Stimulated activated CD4-positive, alpha-beta T cell treated with anti-CD3 and anti-CD28 coated beads, Interleukin-12 subunit alpha, Interleukin-12 subunit beta, amount 100 ng/mL, for 4 hours (primary cell): ENCODE results near the gene CD99.
"Not testable (repeated sequence)": the region's sequence is repeated elsewhere in the genome, so short reads cannot be mapped to it uniquely, and the experiment has no call there.

Experiments used
- DNase-seq: peaks from one replicate; pipeline ENCODE4 v3.0.0-alpha.2; 2020

The CD99 gene

DNA sequence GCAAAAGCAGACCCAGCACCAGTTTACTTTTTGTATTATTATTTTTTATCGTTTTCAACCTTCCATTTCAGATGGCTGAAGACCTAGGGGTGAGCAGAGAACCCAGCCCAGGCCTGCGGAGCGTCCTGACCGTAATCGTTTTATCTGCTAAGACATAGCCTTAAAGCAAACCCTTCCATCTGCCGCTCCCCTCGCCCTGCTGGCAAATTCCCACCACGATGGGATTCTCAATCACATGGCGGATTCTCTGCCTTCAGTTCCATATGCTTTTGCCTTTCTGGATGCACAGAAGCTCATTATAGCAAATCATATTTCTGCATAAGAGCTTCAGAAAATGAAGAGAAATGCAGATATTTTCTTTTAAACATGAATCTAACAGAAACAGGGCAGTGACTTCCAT is 42.2 kb downstream of the CD99 start:
- DNase-seq: no peak

DNA sequence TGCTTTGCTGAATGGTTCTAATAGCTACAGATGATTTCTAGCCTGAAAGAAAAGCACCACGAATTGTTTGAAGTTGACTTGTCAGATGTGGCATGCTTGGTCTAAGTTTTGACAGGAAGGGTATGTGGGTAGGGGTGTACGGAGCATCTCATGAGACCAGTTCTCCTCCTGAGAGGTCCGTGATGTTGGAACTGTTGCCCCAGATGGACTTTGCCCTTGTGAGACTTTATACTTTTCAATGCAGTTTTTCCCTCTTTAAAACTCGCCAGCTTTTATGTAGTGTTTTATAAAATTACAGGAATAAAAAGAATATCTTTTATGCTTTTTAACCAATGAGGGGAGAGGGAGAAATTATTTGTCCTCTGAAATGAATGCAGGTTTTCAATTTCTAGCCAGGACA is 44.2 kb downstream of the CD99 start:
- DNase-seq: no peak

DNA sequence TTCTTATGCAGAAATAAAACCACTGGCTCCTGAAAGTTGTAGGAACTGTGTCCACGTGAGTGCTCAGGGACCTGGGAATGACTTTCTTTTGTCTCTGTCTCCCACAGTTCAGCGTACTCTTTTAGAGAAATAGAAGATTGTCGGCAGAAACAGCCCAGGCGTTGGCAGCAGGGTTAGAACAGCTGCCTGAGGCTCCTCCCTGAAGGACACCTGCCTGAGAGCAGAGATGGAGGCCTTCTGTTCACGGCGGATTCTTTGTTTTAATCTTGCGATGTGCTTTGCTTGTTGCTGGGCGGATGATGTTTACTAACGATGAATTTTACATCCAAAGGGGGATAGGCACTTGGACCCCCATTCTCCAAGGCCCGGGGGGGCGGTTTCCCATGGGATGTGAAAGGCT is 49.6 kb downstream of the CD99 start:
- DNase-seq: no peak

DNA sequence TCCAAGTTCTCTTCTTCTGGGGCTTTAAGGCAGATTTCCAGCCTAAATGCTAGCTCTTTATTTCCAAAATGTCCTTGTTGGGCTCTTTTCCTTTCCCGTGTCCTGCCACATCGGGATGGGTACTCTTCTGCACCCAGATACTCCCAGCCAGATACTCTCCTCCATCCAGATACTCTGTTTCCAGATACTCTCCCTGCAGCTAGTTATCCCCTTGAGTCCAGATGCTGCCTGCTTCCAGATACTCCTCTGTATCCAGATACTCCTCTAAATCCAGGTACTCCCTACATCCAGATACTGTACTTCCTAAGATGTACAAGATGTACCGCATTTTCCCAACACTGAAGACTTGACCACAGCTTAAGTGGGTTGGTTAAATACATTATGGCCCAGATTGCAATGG is 50.3 kb downstream of the CD99 start:
- no peak for DNase-seq

DNA sequence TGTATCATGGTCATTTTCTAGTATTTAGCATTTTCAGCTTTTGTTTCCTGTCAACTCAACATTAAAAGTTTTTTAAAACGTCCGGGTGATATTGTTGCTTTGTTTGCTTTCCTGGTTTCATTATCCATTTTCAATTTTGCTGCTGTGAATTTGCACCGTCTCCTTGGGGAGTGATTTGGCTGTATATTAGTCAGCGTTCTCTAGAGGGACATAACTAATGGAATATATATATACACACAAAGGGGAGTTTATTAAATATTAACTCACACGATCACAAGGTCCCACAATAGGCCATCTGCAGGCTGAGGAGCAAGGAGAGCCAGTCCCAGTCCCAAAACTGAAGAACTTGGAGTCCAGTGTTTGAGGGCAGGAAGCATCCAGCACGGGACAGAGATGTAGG is 55.2 kb downstream of the CD99 start:
- DNase-seq: not testable (repeated sequence)

DNA sequence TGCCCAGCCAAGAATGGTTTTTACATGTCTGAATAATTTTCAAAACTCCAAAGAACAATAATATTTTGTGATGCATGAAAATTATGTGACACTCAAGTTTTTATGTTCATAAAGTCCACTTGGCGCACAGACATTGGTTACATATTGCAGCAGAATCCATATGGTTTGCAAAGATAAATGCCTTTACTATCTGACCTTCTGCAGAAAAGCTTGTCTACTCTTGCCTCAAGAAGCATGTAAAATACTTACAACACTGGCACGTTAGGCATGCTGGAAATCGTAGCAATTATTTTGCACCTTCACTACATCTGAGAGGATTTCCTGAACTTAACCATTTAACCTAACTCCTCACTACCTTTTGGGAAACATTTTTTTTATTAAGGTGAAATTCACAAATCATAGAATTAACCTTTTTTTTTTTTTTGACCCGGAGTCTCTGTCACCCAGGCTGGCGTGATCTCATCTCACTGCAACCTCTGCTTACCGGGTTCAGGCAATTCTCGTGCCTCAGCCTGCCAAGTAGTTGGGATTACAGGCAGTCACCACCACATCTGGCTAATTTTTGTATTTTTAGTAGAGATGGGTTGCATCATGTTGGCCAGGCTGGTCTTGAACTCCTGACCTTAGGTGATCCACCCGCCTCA is 57.2 kb downstream of the CD99 start:
- DNase-seq: no peak

DNA sequence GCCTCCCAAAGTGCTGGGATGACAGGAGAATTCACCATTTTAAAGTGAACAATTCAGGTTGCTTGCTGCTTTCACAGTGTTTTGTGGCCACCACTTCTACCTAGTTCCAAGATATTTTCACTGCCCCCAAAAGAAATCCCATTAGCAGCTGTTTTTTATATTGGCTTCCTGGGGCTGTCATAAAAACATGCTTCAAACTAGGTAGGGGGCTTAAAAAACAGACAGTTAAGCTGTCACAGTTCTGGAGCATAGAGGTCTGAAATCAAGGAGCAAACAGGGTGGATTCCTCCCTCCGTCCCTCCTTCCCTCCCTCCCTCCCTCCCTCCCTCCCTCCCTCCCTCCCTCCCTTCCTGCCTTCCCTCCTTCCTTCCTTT is 57.7 kb downstream of the CD99 start:
- DNase-seq: no peak

DNA sequence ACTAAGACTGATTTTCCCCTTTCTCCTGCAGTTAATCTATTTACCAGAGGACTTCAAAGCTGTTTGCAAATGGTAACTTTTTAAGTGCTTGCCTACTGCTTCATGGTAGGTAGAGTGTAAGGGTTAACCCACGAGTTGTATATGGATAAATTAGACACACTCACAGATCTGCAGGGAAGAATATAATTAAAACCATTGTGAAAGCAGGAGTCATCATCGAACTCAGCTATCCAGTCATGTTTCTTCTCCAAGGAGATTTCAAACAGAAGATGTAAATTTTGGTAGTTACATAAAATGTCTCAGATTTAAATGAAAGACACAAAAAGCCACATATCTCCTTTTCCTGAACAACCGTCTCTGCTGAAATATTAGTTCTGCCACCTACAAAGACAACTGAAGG is 60.2 kb downstream of the CD99 start:
- no peak for DNase-seq

DNA sequence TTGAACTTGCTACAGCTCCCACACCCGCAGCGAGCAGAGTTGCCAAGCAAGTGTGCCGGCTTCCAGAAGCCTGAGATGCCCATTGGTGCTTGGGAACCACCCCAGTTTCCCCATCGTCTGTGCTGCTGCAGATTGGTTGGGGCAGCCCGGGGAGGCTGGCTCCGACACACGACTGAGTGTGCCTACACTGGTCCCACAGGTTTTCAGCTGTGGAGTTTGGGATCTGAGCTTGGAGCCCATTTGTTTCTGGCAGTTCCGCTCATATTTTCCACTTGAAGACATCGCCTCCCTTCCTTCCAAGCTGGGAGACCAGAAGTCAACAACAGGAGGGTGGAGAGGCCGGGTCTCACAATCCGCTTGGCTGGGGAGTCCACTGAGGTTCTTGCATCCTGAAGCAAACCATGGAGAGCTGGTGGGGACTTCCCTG is 60.8 kb downstream of the CD99 start, which contains the start of gene XG:
Gene XG (plus strand): TSS at position 167 of the 427 bp plus-strand sequence. CDS start 235 bp downstream, at position 402.
- not testable (repeated sequence) for DNase-seq

DNA sequence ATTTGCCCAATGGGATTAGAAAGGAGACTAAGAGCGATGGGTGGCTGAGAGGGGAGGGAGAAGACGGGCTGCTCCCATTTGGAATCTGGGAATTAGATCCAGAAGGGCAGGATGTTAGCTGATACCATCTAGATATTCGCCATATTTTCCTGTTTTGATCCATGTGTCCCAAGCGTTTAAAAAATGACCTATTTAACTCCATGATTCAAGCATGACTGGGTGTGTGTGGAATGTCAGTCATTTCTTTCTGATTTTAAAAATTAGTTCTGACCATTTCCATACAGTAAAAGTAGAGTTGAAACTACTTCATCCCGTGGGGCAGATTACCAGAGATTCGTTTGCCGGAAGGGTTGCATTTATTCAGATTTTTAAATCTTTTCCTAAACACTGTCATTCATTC is 61.3 kb downstream of the CD99 start:
- DNase-seq: not testable (repeated sequence)

DNA sequence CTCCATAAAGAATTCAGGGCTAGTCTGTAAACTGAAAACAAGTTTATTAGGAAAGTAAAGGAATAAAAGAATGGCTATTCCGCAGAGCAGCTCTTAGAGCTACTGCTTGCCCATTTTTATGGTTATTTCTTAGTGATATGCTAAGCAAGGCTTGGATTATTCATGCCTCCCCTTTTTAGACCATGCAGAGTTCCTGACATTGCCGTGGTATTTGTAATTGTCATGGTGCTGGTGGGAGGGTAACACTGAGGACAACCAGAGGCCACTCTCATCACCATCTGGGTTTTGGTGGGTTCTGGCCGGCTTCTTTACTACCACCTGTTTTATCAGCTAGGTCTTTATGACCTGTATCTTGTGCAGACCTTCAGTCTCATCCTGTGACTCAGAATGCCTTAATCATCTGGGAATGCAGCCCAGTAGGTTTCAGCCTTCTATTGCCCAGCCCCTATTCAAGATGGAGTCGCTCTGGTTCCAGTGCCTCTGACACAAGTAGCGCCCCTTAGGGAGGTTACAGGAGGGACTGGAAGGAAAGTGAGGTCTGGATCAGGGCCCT is 64.1 kb downstream of the CD99 start:
- not testable (repeated sequence) for DNase-seq

DNA sequence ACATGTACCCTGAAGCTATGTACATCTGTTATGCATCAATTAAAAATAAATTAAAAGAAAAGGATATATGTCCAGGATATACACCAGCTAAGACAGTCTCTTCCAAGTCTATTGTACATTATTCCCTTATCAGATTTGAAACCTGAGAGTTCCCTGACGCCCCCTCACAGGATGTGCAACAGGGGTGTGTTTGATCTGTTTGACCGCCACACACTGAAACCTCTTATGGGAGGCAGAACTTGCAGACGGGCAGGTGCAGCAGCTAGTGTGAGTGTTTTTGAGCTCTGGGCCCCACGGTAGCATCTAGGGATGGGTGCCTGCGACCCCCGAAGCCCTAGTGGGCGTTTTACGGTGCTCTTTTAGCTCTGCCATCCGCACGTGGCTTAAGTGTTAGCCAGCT is 65.5 kb downstream of the CD99 start:
- DNase-seq: no peak

DNA sequence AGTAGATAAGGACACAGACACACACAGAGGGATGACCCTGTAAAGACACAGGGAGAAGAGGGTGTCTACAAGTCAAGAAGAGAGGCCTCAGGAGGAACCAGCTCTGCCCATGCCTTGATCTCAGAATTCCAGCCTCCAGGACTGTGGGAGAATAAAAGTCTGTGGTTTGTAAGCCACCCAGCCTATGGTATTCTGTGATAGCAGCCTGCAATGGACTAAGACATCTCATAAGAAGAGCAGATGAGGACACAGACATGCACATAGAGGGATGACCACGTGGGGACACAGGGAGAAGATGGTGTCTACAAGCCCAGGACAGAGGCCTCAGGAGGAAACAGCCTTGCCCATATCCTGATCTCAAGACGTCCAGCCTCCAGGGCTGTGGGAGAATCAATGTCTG is 70.2 kb downstream of the CD99 start:
- DNase-seq: no peak

DNA sequence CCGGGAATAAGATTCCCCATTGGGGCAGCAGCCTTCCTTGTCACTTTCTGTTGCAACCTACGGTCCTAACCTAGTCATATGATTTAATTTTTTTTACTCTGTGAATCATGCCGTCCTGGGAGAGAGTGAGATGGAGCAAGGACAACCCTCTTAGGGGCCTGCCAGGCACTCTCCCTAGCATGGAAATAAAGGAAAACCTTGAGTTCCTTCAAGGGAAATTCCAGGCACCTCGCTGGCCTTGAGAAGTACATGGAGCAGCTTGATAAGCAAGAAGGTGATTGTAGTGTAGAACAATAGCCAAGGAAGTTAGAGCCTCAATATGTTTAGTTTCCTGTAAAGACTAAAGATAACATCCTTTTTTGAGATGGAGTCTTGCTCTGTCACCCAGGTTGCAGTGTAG is 71.6 kb downstream of the CD99 start:
- DNase-seq: not testable (repeated sequence)

DNA sequence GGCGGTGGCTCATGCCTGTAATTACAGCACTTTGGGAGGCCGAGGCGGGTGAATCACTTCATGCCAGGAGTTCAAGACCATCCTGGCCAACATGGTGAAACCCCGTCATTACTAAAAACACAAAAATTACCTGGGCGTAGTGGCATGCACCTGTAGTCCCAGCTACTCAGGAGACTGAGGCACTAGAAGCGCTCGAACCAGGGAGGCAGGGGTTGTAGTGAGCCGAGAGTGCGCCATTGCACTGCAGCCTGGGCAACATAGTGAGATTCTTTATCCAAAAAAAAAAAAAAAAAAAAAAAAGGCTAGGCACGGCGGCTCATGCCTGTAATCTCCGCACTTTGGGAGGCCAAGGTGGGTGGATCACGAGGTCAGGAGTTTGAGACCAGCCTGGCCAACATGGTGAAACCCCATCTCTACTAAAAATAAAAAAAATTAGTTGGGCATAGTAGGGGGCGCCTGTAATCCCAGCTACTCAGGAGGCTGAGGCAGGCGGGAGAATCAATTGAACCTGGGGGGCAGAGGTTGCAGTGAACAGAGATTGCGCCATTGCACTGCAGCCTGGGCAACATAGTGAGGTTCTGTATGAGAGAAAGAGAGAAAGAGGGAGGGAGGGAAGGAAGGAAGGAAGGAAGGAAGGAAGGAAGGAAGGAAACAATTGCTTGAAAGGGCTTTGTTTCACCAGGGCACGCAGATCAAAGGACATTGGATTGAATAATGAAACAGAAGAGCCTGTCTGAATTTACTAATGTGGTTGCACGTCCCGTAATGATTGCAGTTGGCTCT is 73.9 kb downstream of the CD99 start:
- not testable (repeated sequence) for DNase-seq

DNA sequence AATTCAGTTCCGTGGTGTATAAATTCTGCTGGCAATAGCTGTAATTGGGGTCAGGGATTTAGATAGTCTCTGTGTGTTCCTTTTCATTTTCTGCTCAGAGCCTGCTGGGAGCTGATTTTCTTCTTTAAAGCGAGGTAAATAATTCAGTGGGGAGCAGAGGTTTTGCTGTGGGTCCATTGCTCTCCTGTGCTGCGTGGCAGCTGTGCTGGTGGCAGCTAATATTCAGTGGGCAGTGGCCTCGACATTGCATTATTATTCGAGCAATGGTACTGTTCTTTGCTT is 74.4 kb downstream of the CD99 start:
- no peak for DNase-seq

DNA sequence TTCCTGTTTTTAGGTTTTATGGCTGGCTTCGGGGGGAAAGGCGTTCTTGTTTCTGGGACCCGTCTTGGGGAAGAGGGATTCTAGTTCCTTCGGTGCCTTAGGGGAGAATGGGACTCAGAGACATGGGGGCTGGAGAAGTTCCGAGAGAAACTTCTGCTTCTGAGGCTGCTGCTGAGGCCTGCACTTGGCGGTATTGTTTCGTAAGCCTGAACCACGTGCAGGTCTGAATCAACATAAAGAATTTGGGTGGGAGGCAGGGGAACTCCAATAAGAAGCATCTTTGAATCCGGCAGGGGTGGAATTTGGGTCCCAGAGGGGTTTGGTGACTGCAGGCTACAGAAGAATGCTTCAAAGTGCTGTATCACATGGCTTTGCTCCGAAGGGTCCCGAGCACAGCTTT is 75.8 kb downstream of the CD99 start:
- DNase-seq: no peak

DNA sequence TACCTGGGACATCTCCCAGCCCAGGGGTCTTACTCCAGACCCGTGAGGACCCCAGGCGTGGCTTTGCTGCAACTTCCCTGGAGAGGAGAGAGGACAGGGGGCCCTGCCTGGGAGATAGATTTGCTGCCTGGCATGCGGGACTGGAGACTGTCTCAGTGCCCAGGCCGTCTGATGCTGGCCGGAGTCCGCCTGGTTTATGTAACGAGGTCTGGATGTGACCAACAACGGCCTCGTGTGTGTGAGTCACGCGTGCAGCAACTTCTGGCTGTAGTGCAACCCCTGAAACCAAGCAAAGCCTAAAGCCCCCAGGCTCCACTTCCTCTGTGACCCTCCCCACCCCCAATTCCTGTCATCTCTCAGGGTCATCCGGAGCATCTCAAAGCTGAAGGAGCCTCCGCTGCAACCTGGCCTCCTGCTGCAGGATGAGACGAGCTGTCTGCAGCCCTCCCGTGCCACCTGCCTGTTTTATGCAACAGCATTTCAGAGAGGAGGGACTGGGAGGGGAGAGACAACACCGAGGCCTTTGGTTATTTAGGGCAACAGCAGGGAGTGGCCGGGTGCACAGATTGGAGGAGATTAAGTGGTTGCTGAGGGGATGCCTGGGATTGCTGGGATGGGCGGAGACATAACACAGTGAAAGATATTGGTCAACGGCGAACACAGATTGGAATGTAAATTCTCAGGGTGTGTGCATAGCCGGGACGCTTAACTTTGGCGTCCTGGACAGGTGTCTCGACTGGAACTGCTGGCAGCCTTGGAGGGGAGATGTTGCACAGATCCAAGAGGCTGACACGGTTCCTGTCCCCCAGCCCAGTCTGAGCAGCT is 76.7 kb downstream of the CD99 start:
- DNase-seq: no peak

DNA sequence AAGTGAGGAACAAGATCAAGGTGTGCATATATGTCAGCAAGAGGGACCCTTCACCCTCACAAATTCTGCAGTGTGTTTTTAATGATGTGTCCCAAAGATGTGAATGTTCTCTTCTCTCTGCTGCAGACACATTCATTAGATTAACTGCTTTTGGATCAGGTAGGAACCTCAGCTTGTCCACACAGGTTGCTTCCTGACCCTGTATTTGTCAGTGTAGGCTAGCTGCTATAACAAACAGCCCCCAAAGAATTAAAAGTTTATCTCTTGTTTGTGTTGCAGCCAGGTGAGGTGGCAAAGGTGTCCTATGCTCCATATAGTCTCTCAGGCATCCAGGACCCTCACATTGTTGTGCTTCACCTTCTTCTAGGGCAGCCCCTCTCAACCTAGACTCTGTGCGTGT is 78.5 kb downstream of the CD99 start:
- no peak for DNase-seq

DNA sequence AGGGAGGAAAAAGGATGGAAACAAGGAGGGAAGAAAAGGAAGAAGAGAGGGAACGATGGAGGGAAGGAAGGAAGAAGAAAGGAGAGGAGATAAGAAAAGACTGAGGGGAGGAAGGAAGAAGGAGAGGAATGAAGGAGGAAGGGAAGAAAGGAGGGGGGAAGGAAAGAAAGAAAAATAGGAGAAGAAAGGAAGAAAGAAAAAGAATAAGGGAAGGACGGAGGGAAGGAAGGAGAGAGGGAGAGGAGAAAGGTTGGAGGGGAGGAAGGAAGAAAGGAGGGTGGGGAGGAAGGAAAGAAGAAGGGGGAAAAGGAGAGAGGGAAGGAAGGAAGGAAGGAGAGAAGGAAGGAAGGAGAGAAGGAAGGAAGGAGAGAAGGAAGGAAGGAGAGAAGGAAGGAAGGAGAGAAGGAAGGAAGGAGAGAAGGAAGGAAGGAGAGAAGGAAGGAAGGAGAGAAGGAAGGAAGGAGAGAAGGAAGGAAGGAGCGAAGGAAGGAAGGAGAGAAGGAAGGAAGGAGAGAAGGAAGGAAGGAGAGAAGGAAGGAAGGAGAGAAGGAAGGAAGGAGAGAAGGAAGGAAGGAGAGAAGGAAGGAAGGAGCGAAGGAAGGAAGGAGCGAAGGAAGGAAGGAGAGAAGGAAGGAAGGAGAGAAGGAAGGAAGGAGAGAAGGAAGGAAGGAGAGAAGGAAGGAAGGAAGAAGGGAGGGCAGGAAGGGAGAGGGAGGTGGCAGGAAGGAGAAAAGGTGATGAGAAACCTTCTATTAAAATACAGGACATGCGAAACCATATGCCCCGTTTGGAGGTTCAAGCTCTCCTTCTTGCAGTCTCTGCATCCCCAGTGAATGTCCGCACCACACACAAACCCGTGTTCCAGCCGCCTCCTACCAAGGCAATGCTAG is 82.3 kb downstream of the CD99 start:
- not testable (repeated sequence) for DNase-seq

DNA sequence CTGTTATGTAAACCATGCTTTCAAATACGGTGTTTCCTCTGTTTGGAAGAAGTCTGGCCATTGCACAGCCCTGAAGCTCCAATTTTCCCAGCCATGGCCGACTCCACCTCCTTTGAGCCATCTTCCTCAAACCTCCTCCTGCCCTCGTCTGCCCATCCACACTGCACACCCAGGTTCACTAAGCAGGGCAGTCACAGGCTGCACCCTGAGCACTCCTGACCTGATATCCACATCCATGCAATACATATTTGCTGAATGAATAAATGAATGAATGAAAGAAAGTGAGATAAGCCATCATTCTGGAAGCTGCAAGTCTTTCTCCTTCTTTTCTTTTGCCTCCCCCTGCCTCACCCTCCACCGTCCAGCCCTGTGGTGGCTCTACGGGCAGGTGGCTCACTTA is 83.0 kb downstream of the CD99 start:
- DNase-seq: no peak

DNA sequence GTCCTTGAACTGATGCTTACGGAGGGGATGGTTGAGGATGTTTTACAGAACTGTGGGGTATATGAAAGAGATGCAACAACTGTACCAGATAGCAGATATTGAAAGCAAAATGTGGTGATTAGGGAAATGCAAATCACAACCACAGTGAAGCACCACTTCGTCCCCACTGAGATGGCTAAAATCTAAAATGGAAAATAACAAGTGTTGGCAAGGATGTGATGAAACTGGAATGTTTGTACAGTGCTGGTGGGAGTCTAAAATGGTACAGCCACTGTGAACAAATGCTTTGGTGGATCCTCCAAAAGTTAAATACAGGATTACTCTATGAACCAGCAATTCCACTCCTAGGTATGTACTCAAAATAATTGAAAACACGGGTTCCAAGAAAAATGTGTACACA is 83.7 kb downstream of the CD99 start:
- no peak for DNase-seq
